Kidney epithelial cell (primary cell): Measurements from ENCODE around the gene GRM7. TPM values are rescaled to one million over a fixed set of nuclear protein-coding genes. Genes with fewer than 3 reads are reported as not detected.

ENCODE experiments used
- DNase-seq: peaks from one replicate; pipeline ENCODE4 v3.0.0-alpha.2; 2010; ENCODE audit warnings: low read depth
- H3K27me3 ChIP-seq: 2 replicates; pipeline ENCODE4 v1.6.0; 2011; ENCODE audit warnings: low read length; ENCODE audit not compliant: control insufficient read depth, insufficient read depth
- H3K36me3 ChIP-seq: 2 replicates; pipeline ENCODE4 v1.5.1; 2011; ENCODE audit warnings: low read length; ENCODE audit not compliant: control insufficient read depth, insufficient read depth
- H3K4me3 ChIP-seq: 2 replicates; pipeline ENCODE4 v1.5.1; 2011; ENCODE audit warnings: low read depth, mild to moderate bottlenecking, control low read depth, low read length
- total RNA-seq: library from RNA; depleted of rRNA; stranded (reverse); fragments of >200 nt; gene quantifications from 2 replicates; pipeline ENCODE4 v1.2.3, GENCODE V29; 2015
- TF ChIP-seq, protein P1 (sequence below): IDR thresholded peaks from 2 replicates; pipeline ENCODE4 v1.5.1; 2011; ENCODE audit warnings: mild to moderate bottlenecking, moderate library complexity, low read length, control low read depth, inconsistent platforms; ENCODE audit not compliant: insufficient read depth, poor library complexity, severe bottlenecking

The GRM7 gene
- total RNA-seq, 1 donor from 2014 or later = 0.17 TPM

DNA sequence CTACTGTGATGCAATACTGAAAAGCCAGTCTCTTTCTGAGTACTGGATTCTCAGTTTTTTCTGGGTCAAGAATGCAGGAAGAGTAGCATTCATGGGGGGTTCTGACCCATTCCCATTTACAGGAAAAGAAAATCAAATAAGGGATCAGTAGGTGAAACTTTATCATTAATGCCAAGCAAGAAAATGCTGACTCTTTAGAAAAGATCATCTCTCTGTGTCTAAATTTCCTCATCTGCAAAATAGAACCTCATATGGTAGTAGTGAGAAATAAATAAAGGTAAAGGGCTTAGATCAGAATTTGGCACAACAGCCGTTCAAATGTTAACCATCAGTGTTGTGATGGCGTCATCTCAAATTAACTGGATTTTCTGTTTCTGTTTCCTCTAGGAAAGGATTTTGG, 833.1 kb downstream of the GRM7 start:
- H3K4me3 ChIP-seq = no peak overlapping the region
- TF ChIP-seq, protein P1, sequence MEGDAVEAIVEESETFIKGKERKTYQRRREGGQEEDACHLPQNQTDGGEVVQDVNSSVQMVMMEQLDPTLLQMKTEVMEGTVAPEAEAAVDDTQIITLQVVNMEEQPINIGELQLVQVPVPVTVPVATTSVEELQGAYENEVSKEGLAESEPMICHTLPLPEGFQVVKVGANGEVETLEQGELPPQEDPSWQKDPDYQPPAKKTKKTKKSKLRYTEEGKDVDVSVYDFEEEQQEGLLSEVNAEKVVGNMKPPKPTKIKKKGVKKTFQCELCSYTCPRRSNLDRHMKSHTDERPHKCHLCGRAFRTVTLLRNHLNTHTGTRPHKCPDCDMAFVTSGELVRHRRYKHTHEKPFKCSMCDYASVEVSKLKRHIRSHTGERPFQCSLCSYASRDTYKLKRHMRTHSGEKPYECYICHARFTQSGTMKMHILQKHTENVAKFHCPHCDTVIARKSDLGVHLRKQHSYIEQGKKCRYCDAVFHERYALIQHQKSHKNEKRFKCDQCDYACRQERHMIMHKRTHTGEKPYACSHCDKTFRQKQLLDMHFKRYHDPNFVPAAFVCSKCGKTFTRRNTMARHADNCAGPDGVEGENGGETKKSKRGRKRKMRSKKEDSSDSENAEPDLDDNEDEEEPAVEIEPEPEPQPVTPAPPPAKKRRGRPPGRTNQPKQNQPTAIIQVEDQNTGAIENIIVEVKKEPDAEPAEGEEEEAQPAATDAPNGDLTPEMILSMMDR = no peak
- no peaks in the 10 kb centered on the region for H3K36me3 ChIP-seq
- no peaks in the 10 kb centered on the region for H3K27me3 ChIP-seq
- no peak for DNase-seq

DNA sequence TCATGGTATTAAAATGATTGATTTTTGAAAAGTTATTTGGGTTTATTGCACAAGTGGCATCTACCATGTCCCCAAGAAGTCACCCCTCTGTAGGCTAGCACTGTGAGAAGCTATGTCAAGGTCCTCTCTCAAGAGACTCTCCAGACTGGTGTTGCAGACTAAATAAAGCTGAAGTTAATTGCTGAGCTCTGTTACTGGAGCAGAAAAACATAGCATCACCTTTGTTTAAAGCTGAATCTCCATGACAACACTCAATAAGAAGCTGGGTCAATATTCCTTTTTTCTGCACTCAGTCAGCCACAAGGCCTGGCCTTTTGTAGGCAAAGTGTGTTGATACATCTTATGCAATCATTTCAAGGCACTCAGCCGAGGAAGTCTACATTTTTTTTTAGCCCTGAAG, 834.1 kb downstream of the GRM7 start:
- H3K36me3 ChIP-seq = no peaks in the 10 kb centered on the region
- no peak for DNase-seq

DNA sequence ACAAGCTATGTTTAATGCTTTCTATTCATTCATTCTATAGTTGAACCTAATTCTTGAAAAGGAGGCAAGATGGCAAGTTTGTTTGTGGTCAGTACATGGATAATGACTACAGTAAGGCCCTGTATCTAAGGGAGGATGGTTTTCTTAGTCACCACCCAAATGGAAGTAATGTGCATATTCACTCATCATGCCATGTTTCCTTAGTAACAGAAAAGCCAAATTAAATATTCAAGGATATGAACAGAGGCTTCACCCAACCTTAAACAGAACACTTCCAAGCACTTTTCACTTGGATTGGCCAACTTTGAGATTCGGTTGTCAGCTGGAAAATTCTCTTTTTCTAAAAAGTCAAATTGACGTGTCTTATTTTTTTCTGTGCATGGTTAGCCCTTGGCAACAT, 835.4 kb downstream of the GRM7 start:
- TF ChIP-seq, protein P1 = no peak
- Histone ChIP-seq H3K27me3 (no peaks in the 10 kb centered on the region), H3K36me3 (no peaks in the 10 kb centered on the region), H3K4me3 (no peak overlapping the region)
- DNase-seq = no peak

More for the DNA sequence above, 834.1 kb downstream of the GRM7 start:
- no peaks in the 10 kb centered on the region for H3K27me3 ChIP-seq
- TF ChIP-seq, protein P1 = no peak
- no peak overlapping the region for H3K4me3 ChIP-seq

DNA sequence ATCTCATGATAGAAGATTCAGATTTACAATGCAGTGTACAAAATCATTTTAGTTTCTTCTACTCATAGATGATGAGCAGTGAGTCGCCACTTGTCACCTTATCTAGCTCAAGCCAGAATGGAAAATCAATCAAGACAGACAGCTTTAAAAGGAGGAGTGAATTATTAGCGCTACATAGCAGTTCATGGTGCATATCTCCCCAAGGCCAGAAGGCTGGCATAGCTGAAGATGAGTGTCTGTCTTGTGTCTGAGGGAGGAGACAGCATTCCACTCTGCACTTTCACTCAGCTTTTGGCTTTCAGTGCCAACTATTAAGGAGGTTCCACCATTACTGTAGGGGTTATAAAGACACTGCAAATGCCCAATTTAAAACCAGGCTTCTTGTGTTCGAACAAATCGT, 836.6 kb downstream of the GRM7 start:
- TF ChIP-seq, protein P1 = no peak
- no peaks in the 10 kb centered on the region for H3K27me3 ChIP-seq
- DNase-seq = no peak

DNA sequence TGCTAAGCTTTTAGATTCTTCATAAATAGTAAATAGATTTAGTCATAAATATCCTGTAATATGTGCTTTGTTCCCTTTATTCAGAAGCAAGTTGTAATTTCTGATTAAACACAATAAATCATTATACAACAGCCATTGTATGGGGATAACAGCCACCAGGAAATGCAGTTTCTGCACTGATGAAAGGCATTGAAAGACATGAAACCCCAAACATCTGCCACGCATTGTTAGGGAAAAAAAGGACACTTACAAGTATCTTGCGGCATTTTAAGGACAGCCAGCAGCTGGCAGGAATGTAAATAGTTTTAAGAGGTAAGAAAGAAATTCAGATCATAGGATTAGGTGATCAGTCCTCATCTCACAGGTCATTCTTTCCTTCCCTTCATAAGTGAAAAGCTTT, 839.6 kb downstream of the GRM7 start:
- DNase-seq = no peak
- H3K27me3 ChIP-seq = no peaks in the 10 kb centered on the region
- no peak overlapping the region for H3K4me3 ChIP-seq
- TF ChIP-seq, protein P1 = no peak
- H3K36me3 ChIP-seq = no peaks in the 10 kb centered on the region

More for the DNA sequence above, 836.6 kb downstream of the GRM7 start:
- H3K36me3 ChIP-seq = no peaks in the 10 kb centered on the region
- H3K4me3 ChIP-seq = no peak overlapping the region

DNA sequence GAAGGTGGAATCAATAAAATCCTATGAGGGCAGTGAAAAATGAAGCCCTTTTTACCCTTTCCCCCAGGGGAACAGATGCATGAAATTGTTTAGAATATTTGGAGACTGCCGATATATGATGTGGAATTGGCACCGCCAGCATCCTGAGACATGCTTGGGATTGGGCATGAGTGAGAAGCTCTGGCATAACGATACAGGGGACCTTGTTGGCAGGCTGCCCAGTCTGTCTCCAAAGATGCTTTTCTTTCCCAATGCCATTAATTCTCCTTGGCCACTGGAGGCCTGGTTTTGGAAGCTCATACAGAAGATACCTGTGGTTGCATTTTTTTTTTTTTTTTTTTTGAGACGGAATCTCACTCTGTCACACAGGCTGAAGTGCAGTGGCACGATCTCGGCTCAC, 840.1 kb downstream of the GRM7 start:
- TF ChIP-seq, protein P1 = no peak
- no peak for DNase-seq
- no peak overlapping the region for H3K4me3 ChIP-seq
- H3K36me3 ChIP-seq = no peaks in the 10 kb centered on the region
- no peaks in the 10 kb centered on the region for H3K27me3 ChIP-seq
